HepG2 (cell line): ENCODE results near the gene ZFP69. TPM values are rescaled to one million over a fixed set of nuclear protein-coding genes. Genes with fewer than 3 reads are reported as not detected.

Source experiments
- ARHGAP35 ChIP-seq: sonication (generic); formaldehyde crosslinking; IDR thresholded peaks from 2 replicates; pipeline ENCODE4 v1.9.0; 2022; ENCODE audit warnings: mild to moderate bottlenecking, inconsistent platforms, moderate library complexity, missing genetic modification reagents, borderline replicate concordance
- CERS6 ChIP-seq: sonication (generic); formaldehyde crosslinking; IDR thresholded peaks from 2 replicates; pipeline ENCODE4 v1.5.0; 2020; ENCODE audit warnings: missing genetic modification reagents
- DMTF1 ChIP-seq: sonication (generic); formaldehyde crosslinking; IDR thresholded peaks from 2 replicates; pipeline ENCODE4 v1.4.0; 2020; ENCODE audit warnings: mild to moderate bottlenecking, missing genetic modification reagents
- HOXA3 ChIP-seq: sonication (generic); formaldehyde crosslinking; IDR thresholded peaks from 2 replicates; pipeline ENCODE4 v1.5.0; 2020; ENCODE audit warnings: missing genetic modification reagents
- KAT2B ChIP-seq: fragments of 150-350 bp; IDR thresholded peaks from 2 replicates; pipeline ENCODE4 v1.6.1; 2014; ENCODE audit warnings: low read depth, low read length, borderline replicate concordance
- MEF2D ChIP-seq: sonication (generic); formaldehyde crosslinking; IDR thresholded peaks from 2 replicates; pipeline ENCODE4 v1.5.1; 2020; ENCODE audit warnings: mild to moderate bottlenecking, missing genetic modification reagents
- NCOA1 ChIP-seq: sonication (generic); formaldehyde crosslinking; IDR thresholded peaks from 2 replicates; pipeline ENCODE4 v1.9.0; 2021; ENCODE audit warnings: missing genetic modification reagents
- NFIC ChIP-seq: IDR thresholded peaks from 2 replicates; pipeline ENCODE4 v1.6.1; 2012; ENCODE audit warnings: mild to moderate bottlenecking, low read length, inconsistent platforms
- PBX2 ChIP-seq: IDR thresholded peaks from 2 replicates; pipeline ENCODE4 v1.6.1; 2016; ENCODE audit warnings: control low read depth
- RXRB ChIP-seq: IDR thresholded peaks from 2 replicates; pipeline ENCODE4 v1.6.1; 2016; ENCODE audit warnings: borderline replicate concordance, missing genetic modification reagents, missing compliant biosample characterization
- SIX1 ChIP-seq: sonication (generic); formaldehyde crosslinking; IDR thresholded peaks from 2 replicates; pipeline ENCODE4 v1.4.0; 2020; ENCODE audit warnings: missing genetic modification reagents, borderline replicate concordance
- SNAI1 ChIP-seq: sonication (generic); formaldehyde crosslinking; IDR thresholded peaks from 2 replicates; pipeline ENCODE4 v1.5.0; 2020; ENCODE audit warnings: mild to moderate bottlenecking, missing genetic modification reagents, borderline replicate concordance
- TBP ChIP-seq: sonication (generic); formaldehyde crosslinking; IDR thresholded peaks from 2 replicates; pipeline ENCODE4 v1.5.0; 2020; ENCODE audit warnings: missing genetic modification reagents
- ZNF121 ChIP-seq: sonication (generic); formaldehyde crosslinking; IDR thresholded peaks from 2 replicates; pipeline ENCODE4 v1.5.0; 2020; ENCODE audit warnings: mild to moderate bottlenecking, missing genetic modification reagents
- ZNF660 ChIP-seq: sonication (generic); formaldehyde crosslinking; IDR thresholded peaks from 2 replicates; pipeline ENCODE4 v1.5.1; 2020; ENCODE audit warnings: mild to moderate bottlenecking, low read depth, missing genetic modification reagents, borderline replicate concordance
- ZNF7 ChIP-seq: IDR thresholded peaks from 2 replicates; pipeline ENCODE4 v1.6.1; 2016; ENCODE audit warnings: missing biosample characterization, missing genetic modification reagents
- ZNF713 ChIP-seq: sonication (generic); formaldehyde crosslinking; IDR thresholded peaks from 2 replicates; pipeline ENCODE4 v1.4.0; 2020; ENCODE audit warnings: mild to moderate bottlenecking, missing genetic modification reagents
- ZNF724P ChIP-seq: sonication (generic); formaldehyde crosslinking; IDR thresholded peaks from 2 replicates; pipeline ENCODE4 v1.8.0; 2022; ENCODE audit warnings: missing genetic modification reagents, borderline replicate concordance
- ZNF747 ChIP-seq: sonication (generic); formaldehyde crosslinking; IDR thresholded peaks from 2 replicates; pipeline ENCODE4 v1.8.1; 2023; ENCODE audit warnings: missing genetic modification reagents, mild to moderate bottlenecking, borderline replicate concordance
- polyA plus RNA-seq, 8 experiments: library from polyadenylated mRNA; depleted of rRNA in 3 of 8; stranded (reverse) in 7 of 8; unstranded in 1 of 8; fragments of >200 nt; fragmentation: Illumina TruSeq in 4 of 8; extraction: Trizol in 4 of 8; gene quantifications; 2 replicates each; pipeline versions ENCODE4 v1.2.1 to v1.2.3, GENCODE V29; 2011 to 2016; ENCODE audit warnings: low read depth in 4 of 8, missing spikeins in 1 of 8, mixed read lengths in 1 of 8; ENCODE audit not compliant: insufficient read depth in 1 of 8
- total RNA-seq, 5 experiments: library from RNA; depleted of rRNA; stranded (reverse); fragments of >200 nt; fragmentation: Illumina TruSeq; extraction: Trizol; gene quantifications; 2 replicates each; pipeline ENCODE4 v1.2.3, GENCODE V29; 2016; ENCODE audit warnings: low read depth in 1 of 5
- TF ChIP-seq, protein P1 (sequence below): sonication (generic); formaldehyde crosslinking; conservative IDR thresholded peaks from 2 replicates; pipeline ENCODE4 v1.5.0; 2020; ENCODE audit warnings: missing genetic modification reagents
- TF ChIP-seq, protein P2 (sequence below): sonication (generic); formaldehyde crosslinking; IDR thresholded peaks from 2 replicates; pipeline ENCODE4 v1.5.1; 2020; ENCODE audit warnings: missing genetic modification reagents, mild to moderate bottlenecking, borderline replicate concordance

Gene ZFP69
- total and polyA plus RNA-seq, 2 of the 13 experiments (the other 11 are each of a cell fraction or from before 2014, with no cell fraction given): 2.6 to 5.6 TPM

DNA sequence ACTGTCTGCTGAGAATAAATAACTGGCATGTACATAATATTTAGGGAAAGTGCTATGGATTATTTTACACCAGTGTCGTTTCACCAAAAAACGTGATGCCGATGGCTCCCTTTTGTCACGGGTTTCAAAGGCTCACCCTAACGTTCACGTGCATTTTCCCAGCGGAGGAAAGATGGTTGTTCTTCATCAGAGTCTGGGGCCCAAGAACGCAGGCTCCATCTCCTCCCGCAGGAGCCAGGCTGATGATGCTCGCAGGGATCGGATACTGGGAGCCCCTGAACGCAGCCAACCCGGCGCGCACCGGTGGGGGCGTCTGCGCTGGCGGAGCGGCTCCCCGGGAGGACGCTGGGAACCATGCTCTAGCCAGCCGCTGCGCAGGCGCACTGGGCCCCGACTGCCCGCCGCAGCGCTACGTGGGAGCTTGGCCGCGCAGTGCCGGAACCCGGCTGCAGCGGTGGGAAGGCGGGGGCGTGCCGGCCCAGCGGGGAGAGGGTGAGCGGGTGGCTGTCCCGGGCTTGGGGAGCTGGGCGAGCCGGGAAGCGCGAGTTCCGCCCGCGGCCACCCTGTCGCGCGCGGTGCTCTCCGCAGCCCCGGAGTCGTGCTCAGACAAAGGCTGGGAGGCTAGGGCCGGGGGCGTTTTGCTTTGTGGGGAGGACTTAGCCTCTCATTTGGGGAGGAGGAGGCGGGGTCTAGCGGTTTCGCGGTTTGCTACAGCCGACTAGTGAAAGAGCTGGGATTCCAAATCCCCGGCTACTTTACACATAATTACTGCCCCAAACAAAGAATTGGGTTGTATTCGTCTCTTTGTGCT lies 27.2 kb upstream of the ZFP69 start, which contains the start of gene ZFP69B (continued):
- TF ChIP-seq ZNF7 (CRISPR knock-in tag): no peak; the same call in 1 of the 2 replicates
- TF ChIP-seq HOXA3 (CRISPR knock-in tag): peak; percentile 81; the same call in 1 of the 2 replicates
- TF ChIP-seq PBX2 (CRISPR knock-in tag): no peak
- TF ChIP-seq TBP (CRISPR knock-in tag): peak; percentile 89; the same call in 1 of the 2 replicates
- peak; percentile 65; the same call in 1 of the 2 replicates for TF ChIP-seq ZNF713 (CRISPR knock-in tag)
- TF ChIP-seq, protein P1, sequence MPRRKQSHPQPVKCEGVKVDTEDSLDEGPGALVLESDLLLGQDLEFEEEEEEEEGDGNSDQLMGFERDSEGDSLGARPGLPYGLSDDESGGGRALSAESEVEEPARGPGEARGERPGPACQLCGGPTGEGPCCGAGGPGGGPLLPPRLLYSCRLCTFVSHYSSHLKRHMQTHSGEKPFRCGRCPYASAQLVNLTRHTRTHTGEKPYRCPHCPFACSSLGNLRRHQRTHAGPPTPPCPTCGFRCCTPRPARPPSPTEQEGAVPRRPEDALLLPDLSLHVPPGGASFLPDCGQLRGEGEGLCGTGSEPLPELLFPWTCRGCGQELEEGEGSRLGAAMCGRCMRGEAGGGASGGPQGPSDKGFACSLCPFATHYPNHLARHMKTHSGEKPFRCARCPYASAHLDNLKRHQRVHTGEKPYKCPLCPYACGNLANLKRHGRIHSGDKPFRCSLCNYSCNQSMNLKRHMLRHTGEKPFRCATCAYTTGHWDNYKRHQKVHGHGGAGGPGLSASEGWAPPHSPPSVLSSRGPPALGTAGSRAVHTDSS (CRISPR knock-in tag): no peak
- no peak for TF ChIP-seq DMTF1
- 0 out of 2 replicates have a peak, but pooled peaks have one; percentile 79 for TF ChIP-seq NCOA1
- TF ChIP-seq ZNF747 (CRISPR knock-in tag): peak; percentile 68; the same call in 1 of the 2 replicates
- 0 out of 2 replicates have a peak, but pooled peaks have one; percentile 10 for TF ChIP-seq RXRB (CRISPR knock-in tag)
- peak; percentile 90; the same call in 1 of the 2 replicates for TF ChIP-seq ZNF724P (CRISPR knock-in tag)
- no peak for TF ChIP-seq ZNF660 (CRISPR knock-in tag)
- TF ChIP-seq, protein P2, sequence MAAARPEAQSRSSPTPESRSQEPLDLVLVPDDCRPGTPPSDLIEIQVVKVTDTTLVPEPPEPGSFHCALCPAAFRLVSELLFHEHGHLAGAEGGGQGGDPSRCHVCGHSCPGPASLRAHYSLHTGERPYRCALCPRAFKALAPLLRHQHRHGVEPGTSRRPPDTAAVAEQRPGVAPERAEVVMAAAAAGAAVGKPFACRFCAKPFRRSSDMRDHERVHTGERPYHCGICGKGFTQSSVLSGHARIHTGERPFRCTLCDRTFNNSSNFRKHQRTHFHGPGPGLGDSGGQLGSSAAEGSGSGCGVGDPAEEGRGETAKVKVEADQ: no peak; the same call in 1 of the 2 replicates
- no peak for TF ChIP-seq CERS6
- no peak for TF ChIP-seq ZNF121 (CRISPR knock-in tag)
- peak; percentile 37; the same call in 1 of the 2 replicates for TF ChIP-seq SNAI1 (CRISPR knock-in tag)
- TF ChIP-seq MEF2D (CRISPR knock-in tag): no peak
- no peak for TF ChIP-seq NFIC
- no peak for TF ChIP-seq KAT2B
- TF ChIP-seq ARHGAP35 (CRISPR knock-in tag): 0 out of 2 replicates have a peak, but pooled peaks have one; percentile 72
- no peak for TF ChIP-seq SIX1
